HG03342 (cell line): Measurements from ENCODE around the gene PPIF.

Experiments
- ATAC-seq: cut with Tn5 transposase; IDR thresholded peaks from one replicate; pipeline ENCODE4 v1.9.1; 2021; ENCODE audit warnings: mild to moderate bottlenecking, moderate library complexity; ENCODE audit not compliant: unreplicated experiment

The PPIF gene

DNA sequence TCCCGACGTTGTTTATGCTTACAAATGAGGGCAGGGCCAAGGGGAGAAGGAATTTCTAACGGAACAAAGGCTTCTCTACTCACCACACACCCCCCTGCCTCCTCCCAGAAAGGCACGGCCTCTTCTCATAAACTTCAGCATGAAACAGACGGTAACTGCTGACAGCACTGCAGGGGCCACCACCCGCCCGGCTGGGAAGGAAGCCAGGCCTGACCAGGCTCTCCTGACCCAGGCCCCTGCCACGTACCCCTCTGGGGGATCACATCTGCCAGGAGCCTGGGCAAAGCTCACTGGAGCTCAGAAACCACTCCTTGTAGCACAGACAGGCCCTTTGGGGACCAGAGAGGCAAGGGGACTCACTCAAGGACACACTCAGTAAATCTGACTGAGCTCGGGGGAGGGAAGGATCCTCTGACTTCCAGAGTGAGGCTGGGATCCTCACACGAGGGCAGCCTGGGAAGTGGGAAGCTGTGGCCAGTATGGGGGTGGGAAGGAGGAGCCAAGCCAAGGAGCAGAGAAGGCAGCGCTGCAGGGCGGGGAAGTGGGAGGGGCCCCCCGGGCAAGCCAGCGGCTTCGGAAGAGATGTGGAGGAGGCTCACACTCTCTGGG lies 52.1 kb downstream of the PPIF start:
- ATAC-seq = no peak

DNA sequence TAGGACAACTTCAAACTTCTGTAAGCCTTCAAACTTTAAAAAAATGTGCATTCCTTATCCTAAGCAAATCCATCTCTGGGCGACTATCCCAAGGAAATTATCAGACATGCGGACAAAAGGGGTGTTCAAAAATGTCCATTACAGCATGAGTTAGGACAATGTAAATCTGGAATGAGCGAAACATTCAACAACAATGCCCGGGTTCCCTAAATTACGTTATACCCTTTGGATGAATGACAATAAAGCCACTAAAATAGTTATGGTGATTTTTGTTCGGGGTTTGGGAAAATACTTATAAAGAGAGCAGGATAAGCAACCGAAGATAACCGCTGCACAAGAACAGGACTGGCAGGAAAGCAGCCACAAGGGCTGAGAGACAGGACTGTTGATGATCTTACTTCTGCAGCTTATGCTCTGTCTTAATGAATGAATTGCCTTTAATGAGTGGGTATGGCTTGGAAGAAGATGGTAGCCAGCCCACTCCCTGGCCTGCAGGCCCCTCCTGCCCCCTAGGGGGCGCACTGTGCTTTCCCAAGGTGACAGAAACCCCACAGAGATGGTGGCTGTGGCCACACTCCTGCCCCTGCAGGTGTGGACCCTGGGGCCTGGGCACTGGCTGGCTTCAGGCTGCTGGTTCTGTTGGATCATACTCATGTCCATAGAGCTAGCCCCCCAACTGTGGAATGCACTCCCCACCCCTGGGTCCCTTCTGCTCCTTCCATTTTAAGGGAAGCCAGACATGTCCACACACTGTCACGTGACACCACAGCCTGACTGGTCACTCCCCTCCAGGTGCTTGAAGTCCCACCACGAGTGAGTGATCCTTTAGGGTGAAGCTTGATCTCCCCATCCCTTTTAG lies 53.1 kb downstream of the PPIF start:
- peak; percentile 62 for ATAC-seq

DNA sequence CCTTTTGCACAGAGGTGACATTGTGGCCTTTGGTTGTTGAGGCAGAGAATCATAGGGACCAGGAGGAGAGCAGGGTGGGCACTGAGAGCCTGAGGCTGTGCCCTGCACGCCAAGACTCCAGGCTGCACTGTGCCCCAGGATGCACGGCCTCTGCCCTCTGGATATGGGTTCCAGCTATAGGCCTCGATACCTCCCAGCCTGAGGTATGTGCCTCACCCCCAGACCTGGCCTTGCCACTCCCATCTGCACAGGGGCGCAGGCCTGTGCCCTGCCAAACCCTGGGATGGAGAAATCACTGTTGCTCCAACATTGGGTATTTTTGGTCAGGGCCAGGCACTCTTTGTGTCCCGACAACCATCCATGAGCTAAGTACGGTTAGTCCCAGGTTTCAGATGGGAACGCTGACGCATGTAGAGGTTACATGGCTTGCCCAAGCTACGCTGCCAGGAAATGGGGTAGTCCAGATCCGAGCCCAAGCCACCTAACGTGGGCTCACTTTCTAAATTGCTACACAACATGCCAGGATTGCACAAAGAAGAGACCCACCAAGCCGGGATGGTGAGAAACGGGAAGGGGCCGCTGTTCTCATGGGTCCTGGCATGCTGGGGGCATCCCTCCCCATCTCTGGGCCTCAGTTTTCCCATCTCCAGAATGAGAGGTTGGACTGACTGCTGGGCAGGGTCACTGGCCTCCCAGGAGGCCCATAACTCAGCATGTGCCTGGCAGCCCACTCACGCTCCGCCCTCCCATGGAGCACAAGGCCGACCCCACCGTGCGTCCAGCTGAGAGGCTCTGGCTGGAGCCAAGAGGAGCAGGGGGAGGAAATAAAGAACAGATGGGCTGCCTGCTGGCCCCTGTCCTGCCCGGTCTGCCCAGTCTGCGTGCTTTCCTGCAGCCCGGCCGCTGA lies 54.0 kb downstream of the PPIF start:
- no peak for ATAC-seq

DNA sequence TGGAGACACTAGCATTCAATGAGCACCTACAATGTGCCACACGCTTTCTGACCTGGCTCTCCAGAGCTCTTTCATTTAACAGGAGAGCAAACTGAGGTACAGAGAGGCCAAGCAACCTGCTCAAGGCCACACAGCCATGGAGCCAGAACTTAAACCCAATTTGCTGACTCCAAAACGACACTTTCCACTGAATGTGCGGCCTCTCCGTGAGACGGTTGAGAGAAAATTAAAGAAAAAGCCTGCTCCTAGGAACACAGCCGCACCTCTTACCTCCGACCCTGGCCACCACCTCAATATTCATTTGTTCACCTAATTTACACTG lies 55.3 kb downstream of the PPIF start:
- ATAC-seq = no peak

DNA sequence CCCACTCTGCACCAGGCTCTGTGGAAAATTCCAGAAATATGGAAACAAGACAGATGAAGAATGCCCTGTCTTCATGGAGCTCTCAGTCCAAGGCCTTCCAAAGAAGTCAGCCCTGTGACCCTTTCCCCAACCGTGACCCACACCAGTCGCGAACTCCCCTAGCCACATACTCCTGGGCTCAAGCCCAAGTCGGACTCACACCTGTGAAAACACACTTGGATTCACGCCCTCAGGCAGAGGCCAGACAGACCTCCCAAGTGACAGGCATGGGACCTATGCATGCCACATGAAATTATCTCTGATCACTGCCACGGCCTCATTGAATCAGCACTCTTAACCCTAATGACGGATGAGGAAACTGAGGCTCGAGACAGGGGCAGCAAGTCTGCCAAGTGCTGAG lies 55.7 kb downstream of the PPIF start:
- ATAC-seq = no peak

DNA sequence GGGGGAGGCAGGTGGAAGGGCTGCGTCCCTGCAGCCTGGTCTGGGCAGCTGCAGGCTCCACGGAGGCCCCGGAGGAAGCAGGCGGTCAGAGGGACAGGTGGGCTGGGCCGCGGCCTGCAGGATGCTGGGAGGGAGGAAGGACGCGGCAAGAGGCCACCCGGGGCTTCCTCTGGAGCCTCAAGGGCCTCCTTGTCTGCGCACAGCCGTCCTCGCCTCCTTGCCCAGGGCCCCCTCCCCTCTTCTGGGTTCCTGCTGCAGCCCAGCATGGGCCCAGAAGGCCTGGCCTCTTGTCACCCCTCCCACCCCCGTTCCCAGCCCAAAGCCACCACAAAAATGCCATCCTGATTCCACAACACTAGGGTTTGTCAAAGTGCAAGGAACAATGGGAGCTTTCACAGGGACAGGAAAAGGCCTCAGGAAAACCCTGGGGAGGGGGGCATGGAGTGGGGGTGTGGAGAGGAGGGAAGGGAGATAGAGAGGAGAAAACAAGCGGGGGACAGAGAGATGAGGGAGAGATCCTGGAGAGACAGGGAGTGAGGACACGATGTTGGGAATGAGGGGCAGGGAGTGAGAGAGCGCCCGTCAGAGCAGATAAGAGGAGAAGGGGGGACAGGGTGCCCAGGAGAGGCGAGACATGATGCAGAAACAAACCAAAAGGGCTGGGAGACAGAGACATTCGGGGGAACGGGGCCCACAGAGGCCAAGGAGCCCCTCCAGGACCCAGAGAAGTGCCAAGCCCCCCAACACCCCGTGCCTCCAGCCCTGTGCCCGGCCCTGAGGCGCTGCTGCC lies 56.4 kb downstream of the PPIF start:
- ATAC-seq = no peak

DNA sequence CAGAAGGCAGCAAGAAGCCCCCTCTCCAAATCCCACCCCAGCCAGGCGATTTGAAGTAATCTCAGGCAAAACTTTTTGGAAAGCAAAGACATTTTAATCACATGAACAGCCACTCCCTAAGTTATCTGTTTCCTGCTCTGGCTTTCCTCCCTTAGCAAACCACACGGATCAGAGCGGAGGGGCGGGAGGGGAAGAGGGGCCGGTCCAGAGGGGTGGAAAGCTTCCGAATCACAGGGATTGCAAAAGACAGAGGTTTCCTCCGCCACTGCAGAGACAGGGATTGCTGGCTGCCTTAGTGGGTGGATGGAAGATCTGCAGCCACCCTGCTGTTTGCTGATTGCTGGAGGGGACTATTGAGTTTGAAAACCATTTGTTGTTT lies 57.0 kb downstream of the PPIF start:
- no peak for ATAC-seq

DNA sequence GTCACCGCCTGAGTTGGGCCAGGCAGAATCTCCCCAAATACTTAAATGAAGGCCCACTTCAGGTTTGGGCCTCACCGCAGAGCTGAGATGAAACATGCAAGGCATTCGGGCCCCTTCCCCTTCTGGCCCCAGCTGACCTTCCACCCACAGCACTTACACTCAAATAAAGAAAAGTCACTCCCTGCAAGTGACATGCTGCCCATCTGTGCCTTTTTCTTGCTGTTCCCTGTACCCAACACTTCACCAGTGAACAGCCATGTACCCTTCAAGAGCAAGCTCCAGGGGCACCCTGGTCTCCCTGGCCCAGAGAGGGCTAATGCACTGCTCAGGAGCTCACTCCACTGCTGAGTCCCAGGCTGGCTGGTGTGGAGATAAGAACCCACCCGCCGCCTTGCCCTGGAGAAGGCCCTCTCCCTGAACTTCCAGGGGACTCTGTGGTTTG lies 57.4 kb downstream of the PPIF start:
- ATAC-seq = no peak
